Activated naive CD8-positive, alpha-beta T cell treated with anti-CD3 and anti-CD28 coated beads for 36 hours (primary cell): Measurements from ENCODE around the gene FCRL4. TPM values are rescaled to one million over a fixed set of nuclear protein-coding genes. Genes with fewer than 3 reads are reported as not detected.
A peak's percentile ranks its signal among the peaks of the same experiment; 100 is the strongest.
"Not testable (repeated sequence)": the region's sequence is repeated elsewhere in the genome, so short reads cannot be mapped to it uniquely, and the experiment has no call there.

Experiments used
- DNase-seq: peaks from one replicate; pipeline ENCODE4 v3.0.0; 2021
- H3K27ac Mint-ChIP-seq: one replicate; pipeline ENCODE4 v1.8.0; 2022; ENCODE audit warnings: mild to moderate bottlenecking, moderate library complexity, mixed read lengths
- H3K27me3 Mint-ChIP-seq: one replicate; pipeline ENCODE4 v1.8.0; 2022; ENCODE audit warnings: mild to moderate bottlenecking, mixed read lengths
- H3K36me3 Mint-ChIP-seq: one replicate; pipeline ENCODE4 v1.8.0; 2021; ENCODE audit warnings: mild to moderate bottlenecking, mixed read lengths
- H3K4me1 Mint-ChIP-seq: one replicate; pipeline ENCODE4 v1.8.0; 2021; ENCODE audit warnings: mixed read lengths
- H3K4me3 Mint-ChIP-seq: one replicate; pipeline ENCODE4 v1.8.0; 2022; ENCODE audit warnings: mild to moderate bottlenecking, moderate library complexity, mixed read lengths
- H3K9me3 Mint-ChIP-seq: one replicate; pipeline ENCODE4 v1.8.0; 2022; ENCODE audit warnings: mixed read lengths
- total RNA-seq, 2 experiments: library from RNA; stranded (reverse); gene quantifications; one replicate each; pipeline ENCODE4 v1.2.3, GENCODE V29; 2021

FCRL4 gene
- total RNA-seq, 2 experiments from 2014 or later: not detected

- no peak overlapping the region for H3K27ac Mint-ChIP-seq
- no peaks in the 10 kb centered on the region for H3K9me3 Mint-ChIP-seq
- H3K4me3 Mint-ChIP-seq: no peak overlapping the region
- no peak for DNase-seq
- H3K4me1 Mint-ChIP-seq: no peaks in the 10 kb centered on the region
- H3K27me3 Mint-ChIP-seq: peaks cover 6% of the 10 kb centered on the region
- no peaks in the 10 kb centered on the region for H3K36me3 Mint-ChIP-seq
Measured at GRCh38 chr1:157577420-157577819, 20.5 kb downstream of the FCRL4 start.

- H3K9me3 Mint-ChIP-seq: no peaks in the 10 kb centered on the region
- no peaks in the 10 kb centered on the region for H3K36me3 Mint-ChIP-seq
- no peak overlapping the region for H3K4me3 Mint-ChIP-seq
- no peak for DNase-seq
- H3K4me1 Mint-ChIP-seq: no peaks in the 10 kb centered on the region
- no peaks in the 10 kb centered on the region for H3K27me3 Mint-ChIP-seq
- no peak overlapping the region for H3K27ac Mint-ChIP-seq
Measured at GRCh38 chr1:157575744-157576143, 22.1 kb downstream of the FCRL4 start.

DNA sequence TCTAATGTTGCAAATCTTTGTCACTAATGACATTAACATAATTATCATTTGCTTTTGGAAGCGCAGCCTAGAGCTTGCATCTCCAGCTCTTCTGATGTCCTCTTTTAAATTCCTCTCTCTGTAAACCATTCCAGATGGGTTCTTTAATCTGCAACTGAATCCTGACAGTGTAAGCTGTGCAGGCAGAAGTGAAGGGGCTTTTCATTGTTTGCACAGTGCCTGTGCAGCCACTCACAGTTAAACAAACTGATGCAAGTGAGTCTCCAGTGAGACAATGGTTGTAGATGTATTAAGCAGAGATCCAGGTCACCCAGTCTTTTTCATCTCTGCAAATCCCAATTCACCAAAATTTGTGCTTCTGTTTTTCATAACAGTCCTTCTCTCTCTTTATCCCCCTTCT is 23.0 kb downstream of the FCRL4 start:
- H3K27ac Mint-ChIP-seq: no peak overlapping the region
- H3K4me1 Mint-ChIP-seq: no peaks in the 10 kb centered on the region
- no peaks in the 10 kb centered on the region for H3K9me3 Mint-ChIP-seq
- DNase-seq: no peak
- no peaks in the 10 kb centered on the region for H3K27me3 Mint-ChIP-seq
- H3K4me3 Mint-ChIP-seq: no peak overlapping the region
- H3K36me3 Mint-ChIP-seq: no peaks in the 10 kb centered on the region

DNA sequence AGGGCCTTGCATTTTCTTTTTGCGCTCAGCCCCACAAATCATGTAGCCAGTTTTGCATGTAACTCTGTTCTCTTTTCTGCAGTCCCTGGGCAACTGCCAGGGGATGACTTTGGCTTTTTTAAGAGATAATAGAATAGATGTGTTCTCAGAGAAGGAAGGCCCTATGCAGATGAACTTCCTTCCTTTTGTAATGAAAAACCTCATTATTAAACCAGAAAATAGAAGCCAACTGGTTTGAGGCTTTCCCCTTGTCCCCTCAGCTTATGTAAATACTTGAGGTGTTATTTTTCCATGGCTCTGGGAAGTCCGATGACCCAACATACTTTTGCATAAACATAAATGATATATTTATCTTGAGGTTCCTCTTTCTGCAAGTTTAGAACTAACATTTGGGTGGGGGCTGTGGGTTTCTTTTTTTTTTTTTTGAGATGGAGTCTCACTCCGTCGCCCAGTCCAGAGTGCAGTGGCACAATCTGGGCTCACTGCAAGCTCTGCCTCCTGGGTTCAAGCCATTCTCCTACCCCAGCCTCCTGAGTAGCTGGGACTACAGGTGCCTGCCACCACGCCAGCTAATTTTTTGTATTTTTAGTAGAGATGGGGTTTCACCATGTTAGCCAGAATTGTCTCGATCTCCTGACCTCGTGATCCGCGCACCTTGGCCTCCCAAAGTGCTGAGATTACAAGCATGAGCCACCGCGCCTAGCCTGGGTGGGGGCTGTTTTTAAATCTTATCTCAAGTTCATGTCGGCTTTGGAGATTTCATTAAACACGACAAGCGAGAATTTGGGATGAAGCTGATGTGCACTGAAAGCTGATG is 31.2 kb downstream of the FCRL4 start:
- no peak for DNase-seq
- H3K4me1 Mint-ChIP-seq: no peaks in the 10 kb centered on the region
- no peak overlapping the region for H3K27ac Mint-ChIP-seq
- no peaks in the 10 kb centered on the region for H3K9me3 Mint-ChIP-seq
- no peaks in the 10 kb centered on the region for H3K36me3 Mint-ChIP-seq
- H3K4me3 Mint-ChIP-seq: no peak overlapping the region
- H3K27me3 Mint-ChIP-seq: peaks cover 14% of the 10 kb centered on the region

DNA sequence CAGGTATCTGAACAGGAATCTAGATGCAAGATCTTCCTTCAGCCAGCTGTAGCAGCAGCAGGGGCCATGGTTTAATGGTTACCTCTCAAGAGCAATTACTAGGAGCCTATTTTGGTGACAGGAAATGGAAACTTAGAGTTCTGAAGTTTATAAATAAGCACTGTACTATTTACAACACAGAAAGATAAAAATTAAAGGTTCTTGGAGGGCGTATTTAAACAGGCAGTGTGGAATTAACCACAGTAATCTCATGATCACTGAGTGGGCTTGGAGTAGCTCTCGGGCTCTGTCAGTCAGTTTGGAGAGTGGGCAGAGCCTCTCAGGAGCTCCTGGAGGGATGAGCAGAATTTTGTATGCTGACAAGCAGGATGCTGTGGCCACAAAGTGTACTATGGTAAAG is 35.4 kb downstream of the FCRL4 start:
- Mint-ChIP-seq H3K9me3 (no peaks in the 10 kb centered on the region), H3K27ac (peak overlapping the region; percentile 4), H3K4me1 (no peaks in the 10 kb centered on the region), H3K36me3 (no peaks in the 10 kb centered on the region), H3K27me3 (peaks cover 9% of the 10 kb centered on the region), H3K4me3 (no peak overlapping the region)
- no peak for DNase-seq

GRCh38 chr1:157558119-157558518 is 39.8 kb downstream of the FCRL4 start:
- Mint-ChIP-seq H3K27me3 (peaks cover 9% of the 10 kb centered on the region), H3K36me3 (no peaks in the 10 kb centered on the region), H3K4me3 (no peak overlapping the region), H3K9me3 (no peaks in the 10 kb centered on the region), H3K4me1 (no peaks in the 10 kb centered on the region), H3K27ac (no peak overlapping the region)
- no peak for DNase-seq

GRCh38 chr1:157551694-157552693 is 45.9 kb downstream of the FCRL4 start, which contains the start of gene FCRL5:
FCRL5 (minus strand) TSS chr1:157552515; CDS start chr1:157552362, 153 bp downstream.
- H3K27ac Mint-ChIP-seq: peak within 1 kb of the TSS; percentile 8
- H3K9me3 Mint-ChIP-seq: no peaks in the 10 kb centered on the region
- H3K36me3 Mint-ChIP-seq: no peaks in the 10 kb centered on the region
- H3K27me3 Mint-ChIP-seq: peaks cover 6% of the 10 kb centered on the region
- peak within 1 kb of the TSS; percentile 2 for H3K4me3 Mint-ChIP-seq
- peaks cover 7% of the 10 kb centered on the region for H3K4me1 Mint-ChIP-seq
- no peak for DNase-seq

- not testable (repeated sequence) for H3K4me1 Mint-ChIP-seq, H3K9me3 Mint-ChIP-seq, H3K27me3 Mint-ChIP-seq, H3K27ac Mint-ChIP-seq, DNase-seq, H3K4me3 Mint-ChIP-seq, H3K36me3 Mint-ChIP-seq
Measured at GRCh38 chr1:157548081-157548480, 49.8 kb downstream of the FCRL4 start.

- Mint-ChIP-seq H3K4me3 (no peak overlapping the region), H3K27ac (no peak overlapping the region), H3K36me3 (no peaks in the 10 kb centered on the region), H3K9me3 (no peaks in the 10 kb centered on the region), H3K27me3 (peaks cover 7% of the 10 kb centered on the region), H3K4me1 (no peaks in the 10 kb centered on the region)
- no peak for DNase-seq
Measured at GRCh38 chr1:157542676-157543075, 55.2 kb downstream of the FCRL4 start.

- no peaks in the 10 kb centered on the region for H3K4me1 Mint-ChIP-seq
- H3K4me3 Mint-ChIP-seq: no peak overlapping the region
- no peak overlapping the region for H3K27ac Mint-ChIP-seq
- peaks cover 2% of the 10 kb centered on the region for H3K9me3 Mint-ChIP-seq
- no peaks in the 10 kb centered on the region for H3K36me3 Mint-ChIP-seq
- H3K27me3 Mint-ChIP-seq: peaks cover 8% of the 10 kb centered on the region
- no peak for DNase-seq
Measured at GRCh38 chr1:157540852-157541251, 57.0 kb downstream of the FCRL4 start.

GRCh38 chr1:157540160-157540748 is 57.6 kb downstream of the FCRL4 start:
- Mint-ChIP-seq H3K27me3 (peaks cover 8% of the 10 kb centered on the region), H3K36me3 (no peaks in the 10 kb centered on the region), H3K4me3 (no peak overlapping the region), H3K27ac (peak overlapping the region; percentile 18), H3K9me3 (peaks cover 2% of the 10 kb centered on the region), H3K4me1 (no peaks in the 10 kb centered on the region)
- DNase-seq: no peak

- no peak for DNase-seq
- H3K9me3 Mint-ChIP-seq: peaks cover 2% of the 10 kb centered on the region
- peaks cover 8% of the 10 kb centered on the region for H3K27me3 Mint-ChIP-seq
- H3K4me1 Mint-ChIP-seq: no peaks in the 10 kb centered on the region
- no peak overlapping the region for H3K4me3 Mint-ChIP-seq
- no peak overlapping the region for H3K27ac Mint-ChIP-seq
- H3K36me3 Mint-ChIP-seq: no peaks in the 10 kb centered on the region
Measured at GRCh38 chr1:157539568-157539967, 58.3 kb downstream of the FCRL4 start.

GRCh38 chr1:157532569-157532968 is 65.3 kb downstream of the FCRL4 start:
- no peaks in the 10 kb centered on the region for H3K36me3 Mint-ChIP-seq
- H3K9me3 Mint-ChIP-seq: peaks cover 1% of the 10 kb centered on the region
- H3K4me3 Mint-ChIP-seq: no peak overlapping the region
- H3K27me3 Mint-ChIP-seq: peaks cover 31% of the 10 kb centered on the region
- no peaks in the 10 kb centered on the region for H3K4me1 Mint-ChIP-seq
- DNase-seq: no peak
- H3K27ac Mint-ChIP-seq: no peak overlapping the region

DNA sequence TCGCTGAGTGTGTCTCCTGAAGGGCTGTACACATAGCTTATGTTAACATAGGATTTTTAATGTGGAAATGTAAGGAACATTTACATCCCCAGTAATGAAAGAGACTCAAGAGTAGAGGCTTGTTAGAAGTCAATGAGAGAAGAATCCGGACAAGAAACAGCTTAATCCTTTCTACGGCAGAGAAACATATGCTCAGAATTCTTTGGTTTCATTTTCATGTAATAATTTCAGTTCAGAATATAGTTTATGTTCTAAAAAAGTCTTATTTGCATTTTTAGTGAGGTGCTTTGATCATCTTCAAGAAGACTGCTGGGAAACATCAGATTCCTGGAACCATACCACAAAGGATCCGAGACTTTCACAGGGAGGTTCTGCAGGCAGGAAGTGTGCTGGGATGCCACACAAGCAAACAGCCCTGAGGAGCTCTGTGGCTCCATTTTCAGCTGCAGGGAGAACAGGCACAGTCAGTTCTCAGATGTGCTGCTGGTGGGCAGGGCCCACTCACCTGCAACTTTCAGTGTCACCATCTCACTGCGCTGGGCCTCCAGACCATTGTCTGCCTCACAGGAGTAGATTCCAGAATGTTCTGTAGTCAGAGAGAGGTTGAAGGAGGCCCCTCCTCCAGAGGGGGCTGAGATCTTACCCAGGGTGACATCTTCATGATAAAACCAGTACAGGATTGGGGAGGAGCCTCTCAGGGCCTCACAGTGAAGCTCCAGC is 74.0 kb downstream of the FCRL4 start:
- Mint-ChIP-seq H3K4me1 (peaks cover 6% of the 10 kb centered on the region), H3K27me3 (no peaks in the 10 kb centered on the region), H3K36me3 (no peaks in the 10 kb centered on the region), H3K9me3 (no peaks in the 10 kb centered on the region), H3K4me3 (no peak overlapping the region), H3K27ac (no peak overlapping the region)
- no peak for DNase-seq
